ENCODE measurements around the gene BCL7C. TPM values are rescaled to one million over a fixed set of nuclear protein-coding genes. Genes with fewer than 3 reads are reported as not detected.

BCL7C gene
- total RNA-seq, 2 experiments from 2014 or later = 19.5 to 20.4 TPM

DNA sequence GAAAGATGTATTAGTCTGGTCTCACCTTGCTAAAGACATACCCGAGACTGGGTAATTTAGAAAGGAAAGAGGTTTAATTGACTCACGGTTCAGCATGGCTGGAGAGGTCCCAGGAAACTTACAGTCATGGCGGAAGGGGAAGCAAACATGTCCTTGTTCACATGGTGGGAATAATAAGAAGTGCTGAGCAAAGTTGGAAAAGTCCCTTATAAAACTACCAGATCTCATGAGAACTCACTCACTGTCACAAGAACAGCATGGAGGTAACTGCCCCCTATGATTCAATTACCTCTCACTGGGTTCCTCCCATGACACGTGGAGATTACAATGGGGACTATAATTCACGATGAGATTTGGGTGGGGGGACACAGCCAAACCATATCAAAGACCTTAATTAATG, 53.3 kb downstream of the BCL7C start:
- ChIA-PET CTCF (interaction anchor here (1.3 kb wide), 1 partner anchor 38 kb away, joined by 3 read pairs; no protein-coding TSS in a partner anchor), POLR2A (no interaction called here)
- no peak overlapping the region for H3K27ac Mint-ChIP-seq
- no peaks in the 10 kb centered on the region for H3K27me3 Mint-ChIP-seq
- DNase-seq (no peak), ATAC-seq (no peak)
- H3K4me1 Mint-ChIP-seq = peaks cover 8% of the 10 kb centered on the region
- H3K9me3 Mint-ChIP-seq (ENCODE audit: low read depth) = no peaks in the 10 kb centered on the region
- intact Hi-C loops (cut with DNase I, micrococcal nuclease) = loop anchor here in 1 of 2 experiments (5.0 kb wide), 1 partner anchor 62 kb away; no protein-coding TSS in a partner anchor
- H3K4me3 Mint-ChIP-seq = no peak overlapping the region
- no peaks in the 10 kb centered on the region for H3K36me3 Mint-ChIP-seq (ENCODE audit: low read depth)

DNA sequence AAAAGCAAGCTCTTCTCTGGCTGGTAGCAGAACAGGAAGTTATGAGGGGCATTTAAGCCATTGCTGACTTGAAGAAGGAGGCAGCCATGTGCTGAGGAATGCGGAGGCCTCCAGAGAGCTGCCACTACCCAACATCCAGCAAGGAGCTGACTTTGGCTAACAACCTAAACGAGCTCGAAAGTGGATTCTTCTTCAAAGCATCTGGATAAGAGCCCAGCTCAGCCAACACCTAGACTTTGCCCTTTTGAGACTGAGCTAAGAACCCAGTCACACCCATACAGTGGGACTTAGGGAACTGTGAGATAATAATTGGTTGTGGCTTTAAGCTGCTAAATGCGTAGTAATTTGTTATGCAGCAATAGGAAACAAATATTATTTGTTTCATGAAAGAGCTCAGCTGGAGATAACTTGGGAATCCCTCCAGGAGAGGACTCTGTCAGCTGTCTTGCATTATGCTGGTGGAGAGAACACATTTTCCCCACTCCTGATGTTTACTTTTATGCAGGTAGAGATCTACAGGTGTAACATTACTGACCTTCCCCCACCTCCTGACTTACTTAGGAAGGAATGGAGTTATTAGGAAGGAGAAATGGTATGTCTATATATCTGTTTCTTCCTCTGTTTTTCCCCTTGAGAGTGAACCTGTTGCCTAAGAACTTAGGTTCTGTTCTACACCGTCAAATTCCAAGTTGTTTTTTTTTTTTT, 54.2 kb downstream of the BCL7C start:
- Mint-ChIP-seq H3K27me3 (no peaks in the 10 kb centered on the region), H3K27ac (no peak overlapping the region), H3K4me1 (peaks cover 2% of the 10 kb centered on the region), H3K9me3 (ENCODE audit: low read depth) (no peaks in the 10 kb centered on the region), H3K36me3 (ENCODE audit: low read depth) (no peaks in the 10 kb centered on the region), H3K4me3 (no peak overlapping the region)
- DNase-seq (no peak), ATAC-seq (no peak)
- intact Hi-C loops (cut with DNase I, micrococcal nuclease) = loop anchor here in 1 of 2 experiments (5.0 kb wide), 1 partner anchor 63 kb away; no protein-coding TSS in a partner anchor
- ChIA-PET POLR2A (no interaction called here), CTCF (interaction anchor here (0.7 to 1.3 kb wide), 6 partner anchors 9 to 109 kb away, joined by 3 read pairs; partner anchors contain the start of gene ORAI3)

DNA sequence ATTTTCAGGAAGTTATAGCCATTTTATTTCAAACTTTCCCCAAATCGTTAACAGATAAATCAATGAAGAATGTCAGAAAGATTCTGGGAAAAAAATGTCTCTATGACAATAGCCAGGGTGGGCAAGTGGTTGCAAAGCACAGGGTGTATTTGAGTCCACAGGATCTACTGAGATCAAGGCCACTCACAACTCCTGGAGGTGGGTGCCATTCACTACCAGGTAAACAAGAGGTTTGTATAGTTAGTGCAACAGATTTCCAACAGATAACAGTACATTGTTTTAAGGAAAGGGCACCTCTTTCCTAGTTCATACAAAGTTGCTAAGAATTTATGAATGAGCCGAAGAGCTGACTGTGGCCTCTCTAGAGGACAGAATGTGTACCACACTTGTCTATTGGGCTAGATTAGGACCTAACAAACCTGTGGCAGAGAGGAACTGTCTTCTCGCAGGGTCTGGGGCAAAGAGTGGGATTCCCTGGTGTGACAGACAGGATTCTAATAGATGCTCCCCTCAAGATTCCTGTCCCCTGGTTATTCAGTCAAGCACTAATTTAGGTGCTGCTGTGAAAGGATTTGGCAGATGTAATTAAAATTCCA, 54.9 kb downstream of the BCL7C start:
- no peak overlapping the region for H3K27ac Mint-ChIP-seq
- intact Hi-C loops (cut with DNase I, micrococcal nuclease) = no loop called here
- ATAC-seq (peak; percentile 9), DNase-seq (no peak)
- no peaks in the 10 kb centered on the region for H3K27me3 Mint-ChIP-seq
- no peak overlapping the region for H3K4me3 Mint-ChIP-seq
- H3K36me3 Mint-ChIP-seq (ENCODE audit: low read depth) = no peaks in the 10 kb centered on the region
- no peaks in the 10 kb centered on the region for H3K9me3 Mint-ChIP-seq (ENCODE audit: low read depth)
- ChIA-PET POLR2A (no interaction called here), CTCF (interaction anchor here (0.7 to 1.1 kb wide), 4 partner anchors 9 to 102 kb away, joined by 3 read pairs; no protein-coding TSS in a partner anchor)
- no peaks in the 10 kb centered on the region for H3K4me1 Mint-ChIP-seq

DNA sequence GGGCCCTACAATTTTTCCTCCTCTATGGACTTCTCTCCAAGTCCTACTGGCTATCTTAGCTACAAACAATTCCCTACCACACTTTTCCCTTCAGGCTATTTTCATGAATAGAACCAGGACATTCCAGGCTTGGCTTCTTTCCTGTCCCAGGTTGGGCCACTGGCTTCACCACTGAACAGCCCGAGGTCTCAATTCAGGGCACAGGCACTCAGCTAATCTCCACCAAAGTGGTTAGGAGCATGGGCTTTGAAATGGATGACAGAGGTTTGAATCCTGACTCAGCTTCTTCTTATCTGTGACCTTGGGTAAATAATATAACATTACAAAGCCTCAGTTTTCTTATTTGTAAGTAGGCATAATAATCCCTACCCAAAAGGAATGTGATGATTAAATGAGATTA, 56.0 kb downstream of the BCL7C start:
- Mint-ChIP-seq H3K36me3 (ENCODE audit: low read depth) (no peaks in the 10 kb centered on the region), H3K9me3 (ENCODE audit: low read depth) (no peaks in the 10 kb centered on the region), H3K4me3 (no peak overlapping the region), H3K27ac (no peak overlapping the region), H3K27me3 (no peaks in the 10 kb centered on the region), H3K4me1 (no peaks in the 10 kb centered on the region)
- ATAC-seq (no peak), DNase-seq (no peak)
- POLR2A ChIA-PET = no interaction called here
- intact Hi-C loops (cut with DNase I, micrococcal nuclease) = no loop called here
- CTCF ChIA-PET = interaction anchor here (0.5 to 1.0 kb wide), 4 partner anchors 23 to 145 kb away, joined by 3 to 4 read pairs (median 3); no protein-coding TSS in a partner anchor

Small RNA genes within 50 kb of the gene (microRNA-seq; reads per million reads assigned to microRNA genes)
- not detected for gene MIR4519 (ENCODE audit: borderline replicate concordance)
- gene MIR762 (ENCODE audit: borderline replicate concordance) = not detected

Other genes starting within 250 kb of the BCL7C start
- 10 to 100 TPM; 76.8 to 77.8 TPM for gene PRR14, start 243.1 kb downstream of the BCL7C start, total RNA-seq
- gene FBRS, start 235.6 kb downstream of the BCL7C start, total RNA-seq = 100 to 1,000 TPM in 1 of 2 experiments, 10 to 100 TPM in 1; 84.7 to 111 TPM
- gene SRCAP, start 194.9 kb downstream of the BCL7C start, total RNA-seq = 10 to 100 TPM; 58.7 to 69.5 TPM
- 10 to 100 TPM; 21.8 to 26.0 TPM for gene PHKG2, start 145.7 kb downstream of the BCL7C start, total RNA-seq
- 1 to 10 TPM; 1.7 to 3.1 TPM for gene CFAP119, start 132.0 kb downstream of the BCL7C start, total RNA-seq
- gene RNF40, start 131.8 kb downstream of the BCL7C start, total RNA-seq = 10 to 100 TPM; 72.3 to 85.5 TPM
- gene ZNF629, start 106.9 kb downstream of the BCL7C start, total RNA-seq = 1 to 10 TPM; 3.4 to 3.7 TPM
- gene CTF1, start 2.5 kb upstream of the BCL7C start, total RNA-seq = under 1 TPM; 0.18 TPM
- gene FBXL19, start 29.5 kb upstream of the BCL7C start, total RNA-seq = 10 to 100 TPM; 23.7 to 31.4 TPM
- gene ORAI3, start 55.0 kb upstream of the BCL7C start, total RNA-seq = 1 to 10 TPM; 6.9 to 7.9 TPM
- gene SETD1A, start 63.7 kb upstream of the BCL7C start, total RNA-seq = 10 to 100 TPM; 18.5 to 21.7 TPM
- gene HSD3B7, start 91.1 kb upstream of the BCL7C start, total RNA-seq = 1 to 10 TPM; 1.6 to 2.2 TPM
- gene STX1B, start 116.6 kb upstream of the BCL7C start, total RNA-seq = 1 to 10 TPM; 1.3 to 1.5 TPM
- gene STX4, start 139.5 kb upstream of the BCL7C start, total RNA-seq = 10 to 100 TPM; 29.2 to 35.9 TPM
- 1 to 10 TPM; 9.2 to 9.9 TPM for gene ZNF668, start 180.2 kb upstream of the BCL7C start, total RNA-seq
- 10 to 100 TPM; 21.3 to 25.8 TPM for gene ZNF646, start 180.3 kb upstream of the BCL7C start, total RNA-seq
- gene PRSS53, start 194.9 kb upstream of the BCL7C start, total RNA-seq = 1 to 10 TPM; 4.0 to 9.2 TPM
- 10 to 100 TPM; 59.6 to 64.2 TPM for gene VKORC1, start 200.7 kb upstream of the BCL7C start, total RNA-seq
- 10 to 100 TPM; 50.0 to 53.3 TPM for gene BCKDK, start 214.3 kb upstream of the BCL7C start, total RNA-seq
- 10 to 100 TPM; 53.6 to 63.1 TPM for gene KAT8, start 223.6 kb upstream of the BCL7C start, total RNA-seq
- gene PRSS8, start 241.7 kb upstream of the BCL7C start, total RNA-seq = not detected